HG02798 (cell line): Measurements from ENCODE around the gene HOXA5.

Experiments used
- ATAC-seq: cut with Tn5 transposase; IDR thresholded peaks from one replicate; pipeline ENCODE4 v1.9.1; 2021; ENCODE audit warnings: mild to moderate bottlenecking; ENCODE audit not compliant: unreplicated experiment, poor library complexity

Gene HOXA5

DNA sequence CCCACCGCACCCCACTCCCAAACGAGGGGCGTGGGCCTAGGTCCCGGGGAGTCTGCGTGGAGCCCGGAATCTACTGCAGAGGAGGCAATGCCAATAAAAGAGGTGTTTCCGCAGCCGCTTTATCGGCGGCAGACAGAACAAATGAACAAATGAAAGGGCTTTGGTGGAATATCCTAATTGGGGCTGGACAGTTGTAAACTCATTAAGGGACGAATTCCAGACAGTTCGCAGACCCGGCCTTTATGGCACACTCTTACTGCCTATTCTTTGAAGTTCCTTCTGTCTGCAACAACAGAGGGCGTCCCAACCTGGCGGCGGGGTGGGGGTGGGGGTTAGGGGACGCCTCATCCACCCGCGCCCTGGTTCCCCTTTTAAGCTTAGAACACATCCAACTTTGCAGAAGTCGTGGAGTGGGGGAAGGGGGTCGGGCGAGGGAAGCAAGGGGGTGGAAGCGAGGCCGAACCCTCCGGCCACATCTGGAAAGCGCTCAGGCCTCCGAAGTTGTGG, 17.8 kb upstream of the HOXA5 start:
- no peak for ATAC-seq

DNA sequence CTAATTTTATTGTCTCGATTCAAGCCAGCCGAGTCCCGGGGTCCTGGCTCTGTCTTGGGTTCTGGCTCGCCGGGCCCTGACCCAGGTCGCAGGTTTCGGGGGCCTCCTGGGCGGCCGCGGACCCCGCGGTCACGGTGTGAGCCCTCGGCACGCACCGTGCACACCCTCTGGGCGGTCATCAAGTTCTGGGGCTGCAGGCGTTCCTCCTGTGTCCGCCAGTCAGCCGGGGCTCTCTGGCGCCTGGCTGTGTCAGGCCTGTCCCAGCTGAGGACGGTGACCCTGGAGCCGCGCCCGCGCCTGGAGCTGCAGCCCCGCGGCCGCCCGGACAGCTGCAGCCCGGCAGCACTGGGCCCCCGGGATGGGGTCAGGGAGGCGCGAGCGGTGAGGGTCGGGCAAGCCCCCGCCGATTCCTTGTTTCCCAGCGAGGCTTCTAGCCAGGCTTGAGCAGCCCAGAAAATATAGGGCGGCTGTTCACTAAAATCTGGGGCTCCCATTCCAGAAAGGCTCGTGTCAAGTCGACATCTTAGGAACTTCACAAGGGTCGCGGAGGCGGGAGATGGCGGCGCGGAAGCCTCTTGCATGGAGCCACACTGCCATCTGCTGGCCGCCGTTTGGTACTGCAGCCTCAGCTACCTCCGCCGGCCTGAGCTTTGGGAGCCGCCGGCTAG, 17.2 kb upstream of the HOXA5 start:
- peak; percentile 73 for ATAC-seq

DNA sequence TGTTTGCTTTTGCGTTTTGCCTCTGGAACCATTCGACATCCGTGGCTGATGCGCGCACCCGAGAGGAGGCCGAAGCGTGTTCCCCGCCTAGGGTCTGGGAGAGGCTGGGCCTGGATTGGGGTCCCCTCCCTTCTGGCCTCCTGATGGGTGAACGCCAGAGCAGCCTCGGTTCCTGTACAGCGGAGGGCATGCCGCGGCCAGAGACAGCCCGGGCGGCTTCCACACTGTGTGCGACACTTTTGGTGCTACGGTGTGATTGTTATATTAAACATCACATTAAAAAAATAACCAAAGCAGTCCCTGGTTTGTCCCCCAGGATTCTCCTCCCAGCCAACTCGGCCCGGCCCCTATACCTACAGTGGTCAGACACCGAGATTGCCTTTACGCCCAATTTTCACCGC, 16.7 kb upstream of the HOXA5 start:
- ATAC-seq, result no peak

DNA sequence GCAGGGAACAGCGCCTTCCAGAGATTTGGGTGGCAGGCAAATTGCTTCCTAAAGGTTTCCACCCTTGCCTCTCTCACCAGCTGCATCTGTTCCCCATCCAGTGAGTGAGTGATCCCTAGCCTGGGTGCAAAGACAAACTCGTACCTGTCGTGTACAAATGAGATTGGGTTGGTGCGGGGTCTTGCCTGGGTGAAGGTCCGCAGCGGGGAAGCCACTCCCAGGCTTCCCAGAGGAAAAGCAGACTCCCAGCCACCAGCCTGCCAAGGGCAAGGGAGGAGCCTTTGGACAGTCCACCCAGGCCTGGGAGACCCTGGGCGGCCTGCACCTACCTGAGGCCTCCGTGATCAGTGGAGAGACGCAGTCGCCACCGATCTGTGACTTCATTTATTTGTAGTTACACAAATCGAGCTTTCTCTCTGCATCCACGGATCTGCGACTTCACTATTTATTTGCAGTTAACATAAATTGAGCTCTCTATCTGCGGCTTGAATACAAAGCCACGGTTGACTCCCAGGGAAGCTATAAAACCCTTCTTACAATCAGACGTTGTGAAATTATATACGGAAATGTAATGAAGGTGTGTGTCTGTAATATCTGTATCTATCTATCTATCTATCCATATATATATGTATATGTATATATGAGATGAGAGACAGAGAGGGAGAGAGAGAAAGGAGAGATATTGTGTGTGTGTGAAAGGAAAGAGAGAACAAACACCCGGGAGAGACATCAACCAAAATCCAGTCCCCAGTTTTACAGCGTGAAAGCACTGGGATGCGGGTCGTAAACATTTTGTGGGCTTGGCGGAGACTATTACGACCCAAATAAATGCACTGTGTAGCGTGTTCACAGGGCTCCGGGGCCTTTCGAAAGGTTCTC, 16.0 kb upstream of the HOXA5 start:
- no peak for ATAC-seq

DNA sequence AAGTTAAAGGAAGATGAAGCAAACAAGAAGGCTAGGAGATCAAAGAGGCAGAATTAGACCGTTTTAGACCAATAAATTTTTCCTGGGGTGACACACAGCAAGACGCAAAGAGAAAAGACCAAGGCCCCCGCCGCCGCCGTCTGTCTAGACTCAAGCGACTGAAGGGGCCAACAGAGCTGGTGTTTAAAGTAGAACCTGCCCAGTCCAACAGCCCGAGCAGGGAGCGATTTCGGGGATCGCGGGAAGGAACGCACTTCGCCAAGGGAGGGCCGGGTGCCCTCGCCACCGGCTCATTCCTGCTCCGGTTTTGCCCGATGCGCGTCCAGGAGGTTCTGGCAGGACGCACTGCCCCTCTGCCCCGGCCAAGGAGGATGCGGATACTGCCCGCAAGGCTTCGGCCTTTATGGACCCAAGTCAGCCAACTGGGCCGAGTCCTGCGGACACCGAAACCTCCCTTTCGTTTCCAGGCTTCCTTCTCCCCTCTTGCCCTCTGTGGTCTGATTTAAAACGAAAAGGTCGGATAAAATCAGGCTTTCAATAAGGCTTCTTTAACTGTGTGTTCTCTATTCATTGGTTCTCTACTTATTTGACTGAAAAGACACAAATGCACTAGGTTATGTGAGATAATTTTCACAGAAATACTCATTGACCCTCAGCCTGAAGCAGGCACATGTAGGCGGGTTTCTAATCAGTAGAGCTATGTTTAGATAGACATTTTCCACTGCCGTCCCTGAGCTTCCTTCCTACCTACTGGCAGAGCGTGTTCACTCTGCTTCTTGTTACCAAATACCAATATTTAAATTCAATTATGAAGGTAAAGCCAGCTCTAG, 15.2 kb upstream of the HOXA5 start:
- ATAC-seq, result no peak

DNA sequence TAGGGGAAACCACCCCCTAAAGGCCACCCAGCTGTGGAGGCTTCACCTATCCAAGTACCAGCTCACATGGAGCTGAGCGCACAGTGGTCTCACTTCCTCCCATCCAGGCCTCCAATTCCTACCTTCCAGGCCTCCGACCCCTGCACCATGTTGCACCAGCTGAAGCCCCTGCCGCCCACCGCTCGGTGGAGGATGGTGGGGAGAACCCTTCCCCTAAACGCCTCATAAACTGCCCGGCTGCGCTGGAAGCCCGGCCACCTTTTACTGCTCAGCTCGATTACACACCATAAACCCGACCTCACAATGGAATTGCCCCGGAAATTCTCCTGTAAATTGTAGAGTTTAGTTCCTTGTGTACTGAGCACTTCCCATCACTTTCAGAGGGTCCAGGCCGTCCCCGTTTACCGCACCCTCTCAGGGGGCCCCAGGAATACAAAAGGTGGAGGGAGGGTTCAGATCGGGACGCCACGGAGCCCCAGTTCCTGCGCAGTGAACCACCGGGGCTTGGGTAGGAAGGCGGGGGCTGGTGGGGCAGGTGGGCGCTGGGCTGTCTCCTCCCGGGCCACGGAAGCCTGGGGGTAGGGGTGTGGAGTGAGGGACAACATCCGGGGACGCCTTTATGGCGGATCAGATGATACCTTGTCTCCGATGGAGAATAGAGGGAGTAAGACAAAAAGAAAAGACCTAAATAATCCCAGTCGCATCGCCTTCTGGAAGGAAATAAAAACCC, 14.4 kb upstream of the HOXA5 start:
- ATAC-seq, result no peak

DNA sequence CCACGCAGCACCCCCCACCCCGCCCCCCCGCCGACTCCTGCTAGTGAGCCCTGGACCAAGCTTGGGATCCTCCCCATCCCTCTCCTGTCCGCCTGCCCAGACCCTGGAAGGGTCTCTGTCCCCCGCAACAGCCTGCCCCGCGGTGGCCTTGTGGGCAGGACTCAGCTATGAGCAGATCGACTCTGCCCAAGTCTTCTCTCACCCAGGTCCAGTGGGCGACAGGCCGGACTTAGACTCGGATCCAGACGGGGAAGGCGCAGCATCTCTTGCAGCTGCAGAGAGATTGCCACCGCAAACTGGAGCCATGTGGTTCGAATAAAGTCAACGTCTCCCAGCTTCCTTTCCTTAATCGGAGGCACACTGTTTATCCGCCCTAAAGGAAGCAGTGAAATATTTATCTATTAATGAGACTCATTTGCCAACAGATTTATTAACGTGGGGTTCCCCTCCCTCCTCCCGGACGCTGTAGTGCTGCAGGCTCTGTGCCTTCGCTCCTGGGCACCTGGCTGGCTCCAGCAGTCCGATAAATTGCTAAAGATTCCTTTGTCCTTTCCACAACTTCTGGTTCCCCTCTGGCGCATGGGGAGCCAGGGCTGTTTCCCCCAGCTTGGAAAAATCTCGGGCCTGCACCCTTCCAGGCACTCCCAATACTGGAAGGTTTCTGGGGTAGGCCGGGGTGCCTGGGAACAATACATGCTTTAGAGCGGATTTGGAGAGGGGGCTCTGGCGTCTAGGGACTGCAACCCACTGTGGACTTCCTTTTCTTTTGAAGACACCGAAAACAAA, 13.6 kb upstream of the HOXA5 start:
- no peak for ATAC-seq

DNA sequence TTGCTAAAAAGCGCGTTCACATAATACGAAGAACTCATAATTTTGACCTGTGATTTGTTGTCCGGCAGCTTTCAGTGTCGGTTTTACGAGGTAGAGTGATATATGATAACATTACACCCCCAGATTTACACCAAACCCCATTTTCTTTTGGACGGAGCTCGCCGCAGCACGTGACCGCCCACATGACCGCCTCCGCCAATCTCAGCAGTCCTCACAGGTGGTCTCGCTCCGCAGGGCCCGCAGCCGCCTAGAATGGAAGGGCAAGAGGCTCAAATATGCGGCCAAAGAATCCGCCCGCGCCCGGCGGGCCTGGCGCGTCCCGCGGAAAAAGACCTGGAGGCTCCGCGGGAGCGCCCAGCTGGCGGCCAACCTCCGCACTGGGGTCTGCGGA, 13.0 kb upstream of the HOXA5 start, which contains the start of gene HOXA7:
Gene HOXA7 (minus strand): TSS at position 168 of the 391 bp plus-strand sequence. CDS start 130 bp downstream, at position 38.
- no peak for ATAC-seq

DNA sequence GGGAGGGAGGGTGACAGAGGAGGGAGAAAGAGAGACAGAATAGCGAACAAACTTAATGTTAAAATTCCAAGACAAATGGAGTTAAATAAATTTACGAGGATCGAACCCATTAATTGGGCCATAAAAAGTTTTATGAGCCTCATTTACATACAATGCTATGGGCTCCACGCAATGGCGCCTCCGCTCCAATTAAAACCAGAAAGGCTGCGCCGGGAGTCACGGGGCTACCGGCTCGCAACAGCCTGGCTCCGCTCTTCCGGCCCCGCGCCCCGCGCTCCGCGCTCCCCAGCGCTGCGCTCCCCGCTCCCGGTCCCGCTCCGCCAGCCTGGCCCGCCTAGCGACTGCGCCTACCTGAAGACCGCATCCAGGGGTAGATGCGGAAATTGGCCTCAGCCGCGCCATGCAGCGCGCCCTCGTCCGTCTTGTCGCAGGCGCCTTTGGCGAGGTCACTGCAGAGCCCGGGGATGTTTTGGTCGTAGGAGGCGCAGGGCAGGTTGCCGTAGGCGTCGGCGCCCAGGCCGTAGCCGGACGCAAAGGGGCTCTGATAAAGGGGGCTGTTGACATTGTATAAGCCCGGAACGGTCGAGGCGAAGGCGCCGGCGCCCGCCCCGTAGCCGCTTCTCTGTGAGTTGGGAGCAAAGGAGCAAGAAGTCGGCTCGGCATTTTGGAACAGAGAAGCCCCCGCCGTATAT, 12.5 kb upstream of the HOXA5 start:
- ATAC-seq, result no peak

DNA sequence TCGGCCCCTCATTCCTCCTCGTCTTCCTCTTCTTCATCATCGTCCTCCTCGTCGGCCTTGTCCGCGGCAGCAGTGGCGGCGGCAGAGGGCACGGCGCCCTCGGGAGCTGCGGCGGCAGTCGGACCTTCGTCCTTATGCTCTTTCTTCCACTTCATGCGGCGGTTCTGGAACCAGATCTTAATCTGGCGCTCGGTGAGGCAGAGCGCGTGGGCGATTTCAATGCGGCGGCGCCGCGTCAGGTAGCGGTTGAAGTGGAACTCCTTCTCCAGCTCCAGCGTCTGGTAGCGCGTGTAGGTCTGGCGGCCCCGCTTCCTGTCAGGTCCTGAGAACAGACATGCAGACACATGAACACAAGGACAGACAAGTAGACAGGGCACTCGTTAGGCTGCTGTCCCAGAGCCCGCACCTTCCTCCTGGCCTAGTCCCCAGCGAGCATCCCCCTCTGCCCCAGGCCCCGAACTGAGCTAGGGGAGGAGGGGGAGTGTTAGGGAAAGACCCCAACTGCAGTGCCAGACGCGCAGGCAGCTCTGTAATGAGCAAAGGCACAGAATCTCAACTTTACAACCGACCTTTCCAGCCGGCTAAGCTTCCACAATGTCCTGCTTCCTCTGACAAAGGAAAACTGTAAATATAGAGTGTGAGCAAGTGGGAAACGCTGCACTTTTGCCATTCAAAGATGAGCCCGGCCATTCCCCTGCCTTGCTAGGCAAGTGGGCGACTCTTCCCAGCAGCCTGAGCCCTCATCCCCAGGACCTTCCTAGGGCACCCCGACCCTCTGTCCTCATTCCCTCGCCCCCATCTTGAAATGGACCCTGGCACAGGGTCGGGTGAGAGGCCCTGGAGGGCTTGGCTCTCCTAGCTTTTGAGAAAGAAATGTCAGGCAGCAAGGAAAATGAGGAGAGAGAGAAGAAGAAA, 11.7 kb upstream of the HOXA5 start:
- no peak for ATAC-seq

DNA sequence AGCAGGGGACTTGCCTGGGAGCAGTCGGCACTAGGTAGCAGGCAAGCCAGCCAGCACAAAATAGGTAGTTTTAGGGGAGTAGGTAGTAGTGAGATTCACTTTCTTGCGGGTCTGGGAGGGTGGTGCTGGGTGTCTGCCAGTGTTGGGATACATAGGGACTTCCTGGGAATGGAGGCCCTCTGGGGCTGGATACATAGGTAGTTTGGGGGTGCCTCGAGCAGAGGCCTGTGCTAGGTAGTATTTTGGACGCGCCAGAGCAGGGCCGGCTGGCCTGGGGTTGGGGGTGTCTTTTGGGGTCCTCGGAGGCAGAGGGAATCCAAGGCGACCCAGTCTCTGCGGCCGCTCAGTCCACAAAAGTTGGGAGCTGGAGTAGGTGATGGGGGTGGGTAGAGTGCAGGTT, 10.9 kb upstream of the HOXA5 start:
- ATAC-seq, result no peak

DNA sequence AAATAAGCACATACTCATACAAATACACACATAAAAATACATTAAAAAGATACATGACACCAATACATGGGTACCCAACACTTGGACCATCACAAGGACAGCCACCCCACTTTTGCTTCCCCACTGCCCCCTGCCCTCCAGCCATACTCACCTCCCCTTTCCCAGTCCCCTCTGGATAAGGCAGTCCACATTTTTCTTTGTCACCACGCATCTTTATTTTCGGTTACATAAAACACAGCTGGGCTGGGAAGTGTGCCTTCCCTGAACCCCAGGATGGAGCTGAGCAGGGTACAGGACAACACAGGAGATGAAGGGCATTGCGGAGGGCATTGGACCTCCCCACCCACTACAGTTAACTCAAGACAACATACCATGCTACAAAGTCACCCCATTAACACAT, 10.0 kb upstream of the HOXA5 start:
- no peak for ATAC-seq

DNA sequence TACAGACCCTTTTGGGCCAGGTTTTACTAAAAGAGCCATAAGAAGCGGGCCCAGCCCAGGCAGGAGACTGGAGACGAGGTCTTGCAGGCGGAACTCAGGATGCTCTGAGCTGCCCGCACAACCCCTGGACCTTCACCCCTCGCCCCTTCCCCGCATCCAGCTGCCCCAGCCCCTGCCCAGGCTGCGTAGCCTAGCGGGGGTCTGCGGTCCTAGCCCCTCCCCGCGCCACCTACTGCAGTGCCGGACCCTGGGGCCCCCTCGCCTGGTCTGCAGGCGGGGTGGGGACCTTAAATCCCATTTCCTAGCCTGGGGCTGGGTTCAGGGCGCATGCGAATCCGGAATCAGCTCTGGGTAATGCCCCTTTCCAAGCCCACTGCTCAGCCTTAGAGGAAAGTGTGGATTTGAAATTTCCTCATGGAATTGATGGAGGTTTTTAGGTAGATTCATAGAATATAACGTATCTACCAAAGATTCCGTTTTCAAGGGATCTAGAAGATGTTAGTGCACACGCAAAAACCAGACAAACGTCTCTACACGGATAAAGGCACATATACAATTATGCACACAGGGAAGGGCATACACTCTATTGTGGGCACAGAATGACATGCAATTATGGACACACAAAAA, 9.4 kb upstream of the HOXA5 start:
- ATAC-seq, result no peak

DNA sequence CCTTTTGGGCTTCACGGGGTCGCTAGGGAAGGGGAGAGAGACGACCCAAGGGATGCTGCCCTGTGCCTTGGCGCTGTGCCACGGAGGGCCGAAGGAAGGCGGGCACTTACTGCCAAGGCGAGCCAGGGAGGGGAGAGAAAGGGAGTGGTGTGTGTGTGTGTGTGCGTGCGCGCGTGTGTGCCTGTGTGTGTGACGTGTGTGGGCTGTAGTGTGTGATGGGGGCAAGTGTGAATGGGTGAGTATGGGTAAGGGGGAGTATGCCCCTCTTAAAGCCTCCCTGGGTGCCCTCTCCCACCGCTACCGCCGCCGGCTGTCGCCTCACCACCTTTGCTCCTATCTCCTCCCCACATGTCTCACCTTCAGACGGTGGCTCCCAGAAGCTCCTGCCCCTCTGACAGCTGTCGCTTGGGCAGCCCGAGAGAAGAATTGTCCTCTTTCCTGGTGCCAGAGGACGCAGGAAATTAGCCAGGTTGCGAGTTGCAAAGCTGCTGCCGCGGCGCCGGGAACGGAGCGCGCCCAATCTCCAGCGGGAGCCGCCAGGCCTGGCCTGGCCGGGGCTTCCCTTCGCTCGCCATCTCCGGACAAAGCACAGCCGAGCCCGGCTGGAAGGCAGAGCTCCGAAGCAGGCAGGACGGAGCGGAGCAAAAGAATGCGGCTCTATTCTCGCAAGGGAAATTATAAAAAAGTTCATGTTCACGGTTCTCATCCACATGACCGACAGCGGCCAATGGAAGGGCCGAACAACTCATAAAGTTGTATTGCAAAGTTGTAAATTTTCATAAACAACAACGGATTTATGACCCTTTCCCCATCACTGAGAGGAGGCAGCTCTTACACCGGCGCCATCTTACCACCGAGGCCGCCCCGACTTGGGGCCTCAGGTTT, 8.7 kb upstream of the HOXA5 start, which contains the start of gene HOXA3:
Gene HOXA3 (minus strand): TSS at position 653 of the 885 bp plus-strand sequence. CDS start 41,943 bp downstream, outside the sequence.
- no peak for ATAC-seq

DNA sequence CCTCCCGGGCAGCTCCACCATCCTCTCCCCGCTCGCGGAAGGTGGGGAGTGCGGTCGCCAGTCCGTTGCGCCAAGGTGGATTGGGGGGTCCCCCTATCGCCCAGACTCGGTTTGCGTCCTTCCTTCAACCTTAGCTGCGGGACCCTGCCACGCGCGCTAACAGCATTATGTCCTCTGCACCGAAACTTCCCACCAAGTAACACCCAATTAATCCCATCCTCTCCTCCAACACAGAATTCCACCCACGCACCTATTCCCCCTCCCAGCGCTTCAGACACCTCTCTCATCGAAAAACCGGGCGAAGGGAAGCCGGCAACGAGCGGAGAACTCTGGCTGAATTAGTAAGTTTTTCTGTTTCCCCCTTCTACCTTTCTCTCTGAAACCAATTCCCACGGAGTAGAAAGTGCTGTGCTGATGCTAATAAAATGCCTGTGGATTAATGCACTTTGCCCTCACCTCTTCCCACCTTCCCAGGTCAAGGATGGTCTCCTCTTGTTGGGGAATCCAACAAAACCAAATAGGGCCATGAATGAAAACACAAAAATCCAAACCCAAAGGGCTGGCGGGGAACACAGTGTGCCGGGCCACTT, 8.0 kb upstream of the HOXA5 start:
- ATAC-seq, result no peak
